Kidney (tissue), 14 donors: Measurements from ENCODE around the gene RAB21. TPM values are rescaled to one million over a fixed set of nuclear protein-coding genes. Genes with fewer than 3 reads are reported as not detected.

Experiments used
- DNase-seq, 5 donors: peaks; one replicate each; pipeline ENCODE4 v3.0.0-alpha.2; 2013 to 2020
- FAIRE-seq: peaks from 2 replicates; lab custom pipeline; 2012; peaks lifted over from hg19 to GRCh38; lab: Jason Lieb, UNC
- H3K27ac ChIP-seq, 2 donors: one replicate each; pipeline ENCODE4 v1.7.0; 2013; ENCODE audit warnings: low read depth in 2 of 2, low read length in 2 of 2, inconsistent platforms in 1 of 2
- H3K27me3 ChIP-seq: one replicate; pipeline ENCODE4 v1.7.1; 2013; ENCODE audit warnings: low read length, inconsistent platforms; ENCODE audit not compliant: control insufficient read depth, insufficient read depth
- H3K36me3 ChIP-seq, 3 donors: one replicate each; pipeline versions ENCODE4 v1.7.0 to v1.7.1; 2013; ENCODE audit warnings: low read length in 3 of 3, control low read depth in 1 of 3, inconsistent platforms in 1 of 3; ENCODE audit not compliant: insufficient read depth in 3 of 3, control insufficient read depth in 2 of 3
- H3K4me1 ChIP-seq, 3 donors: one replicate each; pipeline versions ENCODE4 v1.7.0 to v1.7.1; 2013; ENCODE audit warnings: low read length in 3 of 3, inconsistent platforms in 1 of 3, low read depth in 1 of 3; ENCODE audit not compliant: control insufficient read depth in 2 of 3, insufficient read depth in 2 of 3
- H3K4me3 ChIP-seq, 3 donors: one replicate each; pipeline versions ENCODE4 v1.7.0 to v1.8.1; 2013; ENCODE audit warnings: low read length in 3 of 3, control low read depth in 1 of 3, inconsistent platforms in 1 of 3
- H3K9ac ChIP-seq, 3 donors: one replicate each; pipeline versions ENCODE4 v1.7.0 to v1.7.1; 2013; ENCODE audit warnings: low read length in 3 of 3, control low read depth in 1 of 3, inconsistent platforms in 1 of 3
- H3K9me3 ChIP-seq, 3 donors: one replicate each; pipeline versions ENCODE4 v1.7.0 to v1.7.1; 2013; ENCODE audit warnings: low read length in 3 of 3, control low read depth in 1 of 3, inconsistent platforms in 1 of 3; ENCODE audit not compliant: control insufficient read depth in 2 of 3, insufficient read depth in 1 of 3
- CTCF ChIP-seq: IDR thresholded peaks from 3 replicates; pipeline ENCODE4 v1.5.1; 2012; ENCODE audit warnings: mild to moderate bottlenecking, moderate library complexity, borderline replicate concordance; ENCODE audit not compliant: insufficient read depth; ENCODE audit errors: extremely low read depth
- intact Hi-C: fragments of 100-400 bp; cut with DNase I; formaldehyde crosslinking; loops from one replicate; pipeline ENCODE4 v1.11.1; 2022
- polyA plus RNA-seq: library from polyadenylated mRNA; stranded (reverse); fragments of 350-450 nt; fragmentation: Illumina TruSeq; extraction: RNeasy Lipid Tissue Mini Kit (QIAGEN cat#74804); gene quantifications from one replicate; pipeline ENCODE4 v1.2.3, GENCODE V29; 2014; ENCODE audit warnings: low read depth, low replicate concordance; ENCODE audit not compliant: insufficient read depth
- total RNA-seq: library from RNA; stranded (reverse); fragmentation: NEBNext Ultra II Directional; extraction: Animal tissue kit (Norgen Biotek cat#: 25700); gene quantifications from one replicate; pipeline ENCODE4 v1.2.1, GENCODE V29; 2021
- donor health status: control.
- donor health status: control.
- donor health status: control.
- donor health status: control.
- donor health status: control.
- donor health status: DM: yes; HTN: yes; CAD: no.
- donor health status: Normal renal cell carcinoma (clear cell type).

The RAB21 gene
- total and polyA plus RNA-seq, 2 donors from 2014 or later: 24.5 to 101 TPM

- intact Hi-C loops: no loop called here
- no peak overlapping the region for H3K9ac ChIP-seq
- H3K4me3 ChIP-seq: no peak overlapping the region
- no peaks in the 10 kb centered on the region for H3K27me3 ChIP-seq
- no peaks in the 10 kb centered on the region for H3K9me3 ChIP-seq
- peaks cover 0 to 2% (median 0%) of the 10 kb centered on the region in 3 donors for H3K36me3 ChIP-seq
- DNase-seq: no peak
- FAIRE-seq: no peak
- no peak overlapping the region for H3K27ac ChIP-seq
- H3K4me1 ChIP-seq: peaks cover 0 to 2% (median 0%) of the 10 kb centered on the region in 3 donors
- TF ChIP-seq CTCF: no peak
Measured at GRCh38 chr12:71848212-71848611, 93.5 kb downstream of the RAB21 start.

GRCh38 chr12:71849109-71849851 is 94.6 kb downstream of the RAB21 start:
- H3K4me1 ChIP-seq: peaks cover 0 to 2% (median 0%) of the 10 kb centered on the region in 3 donors
- no peaks in the 10 kb centered on the region for H3K27me3 ChIP-seq
- H3K9ac ChIP-seq: no peak overlapping the region
- no peak overlapping the region for H3K27ac ChIP-seq
- H3K4me3 ChIP-seq: no peak overlapping the region
- no peaks in the 10 kb centered on the region for H3K9me3 ChIP-seq
- intact Hi-C loops: no loop called here
- DNase-seq: no peak
- no peak for FAIRE-seq
- no peak for TF ChIP-seq CTCF
- peaks cover 0 to 2% (median 0%) of the 10 kb centered on the region in 3 donors for H3K36me3 ChIP-seq

Other genes starting within 250 kb of the RAB21 start
- gene ZFC3H1, start 91.0 kb upstream of the RAB21 start, total RNA-seq: 42.4 TPM
- 11.2 TPM for gene ZFC3H1, start 91.0 kb upstream of the RAB21 start, polyA plus RNA-seq
- gene THAP2, start 90.6 kb upstream of the RAB21 start, total RNA-seq: 3.2 TPM
- gene THAP2, start 90.6 kb upstream of the RAB21 start, polyA plus RNA-seq: 5.0 TPM
- gene TMEM19, start 68.8 kb upstream of the RAB21 start, total RNA-seq: 35.6 TPM
- gene TMEM19, start 68.8 kb upstream of the RAB21 start, polyA plus RNA-seq: 14.9 TPM
- 52.1 TPM for gene TBC1D15, start 84.9 kb downstream of the RAB21 start, total RNA-seq
- gene TBC1D15, start 84.9 kb downstream of the RAB21 start, polyA plus RNA-seq: 24.6 TPM
- gene TPH2, start 184.0 kb downstream of the RAB21 start, total RNA-seq: not detected
- not detected for gene TPH2, start 184.0 kb downstream of the RAB21 start, polyA plus RNA-seq